Astrocyte (in vitro differentiated cells and primary cell): ENCODE results near the gene ODF4.

ENCODE experiments used
- CTCF ChIP-seq: IDR thresholded peaks from 2 replicates; pipeline ENCODE4 v1.5.1; 2011; ENCODE audit warnings: low read depth, mild to moderate bottlenecking, inconsistent platforms, low read length, moderate library complexity; ENCODE audit not compliant: insufficient read depth
- EZH2 ChIP-seq: IDR thresholded peaks from 2 replicates; pipeline ENCODE4 v1.6.1; 2012; ENCODE audit warnings: mild to moderate bottlenecking, low read length, inconsistent platforms; ENCODE audit not compliant: insufficient read depth

GRCh38 chr17:8345951-8346665 is 6.5 kb downstream of the ODF4 start:
- TF ChIP-seq CTCF (no peak), EZH2 (no peak)
